Measurements from ENCODE around the gene ZNF559.

GRCh38 chr19:9296336-9296735 is 27.6 kb upstream of the ZNF559 start:
- no peak for TF ChIP-seq ZMAT4 (CRISPR knock-in tag; IDR thresholded peaks at IDR 0.05)
- TF ChIP-seq CTCF (IDR thresholded peaks at IDR 0.05) = no peak
- TF ChIP-seq FOXP1 (CRISPR knock-in tag; IDR thresholded peaks at IDR 0.05; ENCODE audit: borderline replicate concordance) = no peak
- TF ChIP-seq CREM (CRISPR knock-in tag; IDR thresholded peaks at IDR 0.05) = no peak
- no peak for TF ChIP-seq ARID4B (CRISPR knock-in tag; IDR thresholded peaks at IDR 0.05; ENCODE audit: borderline replicate concordance)
- no peak for TF ChIP-seq ATF2 (CRISPR knock-in tag; IDR thresholded peaks at IDR 0.05; ENCODE audit: borderline replicate concordance, low read depth)
- no peak for TF ChIP-seq SP1 (CRISPR knock-in tag; conservative IDR thresholded peaks at IDR 0.05)
- TF ChIP-seq ETV6 (CRISPR knock-in tag; IDR thresholded peaks at IDR 0.05) = no peak
- no peak for TF ChIP-seq NR3C1 (CRISPR knock-in tag; conservative IDR thresholded peaks at IDR 0.05; ENCODE audit: low read depth)

Measured in WTC11 (cell line).